Measurements from ENCODE around the gene NUAK1. TPM values are rescaled to one million over a fixed set of nuclear protein-coding genes. Genes with fewer than 3 reads are reported as not detected.

NUAK1 gene
- total RNA-seq, 1 experiment from 2014 or later: 7.4 TPM

- POLR2A ChIA-PET: no interaction called here
- no TSS peak for BruUV-seq (replicated peaks)
- Histone ChIP-seq H3K36me3 (ENCODE audit: control insufficient read depth in 1 of 2, insufficient read depth in 2 of 2, low read length in 2 of 2) (no peaks in the 10 kb centered on the region), H3K9me2 (ENCODE audit: insufficient read depth) (no peaks in the 10 kb centered on the region), H3K27me3 (ENCODE audit: insufficient read depth, low read length) (no peaks in the 10 kb centered on the region), H3K9ac (ENCODE audit: low read length) (no peak overlapping the region), H3K9me3 (ENCODE audit: control insufficient read depth in 1 of 2, insufficient read depth in 1 of 2, low read depth in 1 of 2, low read length in 2 of 2) (no peaks in the 10 kb centered on the region), H3K4me2 (ENCODE audit: low read length) (no peak overlapping the region), H3K79me2 (ENCODE audit: insufficient read depth, low read length) (no peaks in the 10 kb centered on the region), H3K27ac (ENCODE audit: low read depth, low read length) (no peak overlapping the region), H4K20me1 (ENCODE audit: insufficient read depth) (no peaks in the 10 kb centered on the region), H3K4me1 (ENCODE audit: control insufficient read depth in 1 of 2, insufficient read depth in 2 of 2, low read length in 2 of 2) (no peaks in the 10 kb centered on the region), H3K4me3 (replicated peaks in 1 of 2; ENCODE audit: low read depth in 1 of 2, low read length in 2 of 2) (no peak overlapping the region), H2AFZ (ENCODE audit: low read depth, low read length, poor library complexity, severe bottlenecking) (no peak overlapping the region)
- DNase-seq (ENCODE audit: low read depth, low spot score) (no peak), ATAC-seq (no peak)
- RAD21 ChIA-PET (ENCODE audit: low non-redundant PET in 1 of 2, low total read pairs in 2 of 2, uncharacterized antibody in 2 of 2, unreplicated experiment in 2 of 2): no interaction called here
- CTCF ChIA-PET: no interaction called here
- intact Hi-C loops (cut with micrococcal nuclease): no loop called here
- no peak for TF ChIP-seq ZNF274 (IDR thresholded peaks at IDR 0.05; ENCODE audit: low read depth, low read length)
- TF ChIP-seq CEBPB (IDR thresholded peaks at IDR 0.05; ENCODE audit: low read depth): no peak
- no peak for TF ChIP-seq ATF3 (IDR thresholded peaks at IDR 0.05)
- no peak for TF ChIP-seq YY1 (IDR thresholded peaks at IDR 0.05; ENCODE audit: extremely low read depth, insufficient replicate concordance, low read depth, low read length)
- TF ChIP-seq FOSL1 (IDR thresholded peaks at IDR 0.05; ENCODE audit: low read depth): no peak
These were observed 66.0 kb downstream of the NUAK1 start for GRCh38 chr12:106072751-106073150.

- DNase-seq (ENCODE audit: low read depth, low spot score) (no peak), ATAC-seq (no peak)
- H3K4me2 ChIP-seq (ENCODE audit: low read length): no peak overlapping the region
- H3K27ac ChIP-seq (ENCODE audit: low read depth, low read length): no peak overlapping the region
- H3K79me2 ChIP-seq (ENCODE audit: insufficient read depth, low read length): no peaks in the 10 kb centered on the region
- no peaks in the 10 kb centered on the region; a peak in 1 of 4 replicates for H3K36me3 ChIP-seq (ENCODE audit: control insufficient read depth in 1 of 2, insufficient read depth in 2 of 2, low read length in 2 of 2)
- no peaks in the 10 kb centered on the region for H3K9me2 ChIP-seq (ENCODE audit: insufficient read depth)
- no peaks in the 10 kb centered on the region for H3K4me1 ChIP-seq (ENCODE audit: control insufficient read depth in 1 of 2, insufficient read depth in 2 of 2, low read length in 2 of 2)
- ChIA-PET RAD21 (ENCODE audit: low non-redundant PET in 1 of 2, low total read pairs in 2 of 2, uncharacterized antibody in 2 of 2, unreplicated experiment in 2 of 2) (no interaction called here), CTCF (no interaction called here), POLR2A (no interaction called here)
- BruUV-seq (replicated peaks): no TSS peak
- H3K27me3 ChIP-seq (ENCODE audit: insufficient read depth, low read length): no peaks in the 10 kb centered on the region
- H3K4me3 ChIP-seq (replicated peaks in 1 of 2; ENCODE audit: low read depth in 1 of 2, low read length in 2 of 2): no peak overlapping the region
- intact Hi-C loops (cut with micrococcal nuclease): no loop called here
- H3K9ac ChIP-seq (ENCODE audit: low read length): no peak overlapping the region
- H3K9me3 ChIP-seq (ENCODE audit: control insufficient read depth in 1 of 2, insufficient read depth in 1 of 2, low read depth in 1 of 2, low read length in 2 of 2): no peaks in the 10 kb centered on the region
- TF ChIP-seq RAD21 (IDR thresholded peaks at IDR 0.05; ENCODE audit: low read depth) (no peak), ZFX (IDR thresholded peaks at IDR 0.05) (no peak), ZBTB33 (IDR thresholded peaks at IDR 0.05; ENCODE audit: extremely low read depth, insufficient replicate concordance, low read length) (no peak), POLR2A (IDR thresholded peaks at IDR 0.05; ENCODE audit: borderline replicate concordance, extremely low read depth, insufficient read depth, insufficient read length) (no peak), EZH2 (IDR thresholded peaks at IDR 0.05) (no peak), MAX (IDR thresholded peaks at IDR 0.05) (no peak), POLR2AphosphoS5 (IDR thresholded peaks at IDR 0.05; ENCODE audit: low read depth, low read length) (no peak), EGR1 (IDR thresholded peaks at IDR 0.05; ENCODE audit: low read depth) (no peak), CTCF (IDR thresholded peaks at IDR 0.05 in 2 of 3, conservative IDR thresholded peaks at IDR 0.05 in 1 of 3; ENCODE audit: borderline replicate concordance in 1 of 3, insufficient read depth in 1 of 3, low read depth in 2 of 3, low read length in 2 of 3) (no peak), SP1 (IDR thresholded peaks at IDR 0.05; ENCODE audit: low read depth) (no peak)
- no peak overlapping the region for H2AFZ ChIP-seq (ENCODE audit: low read depth, low read length, poor library complexity, severe bottlenecking)
- H4K20me1 ChIP-seq (ENCODE audit: insufficient read depth): no peaks in the 10 kb centered on the region
These were observed 67.1 kb downstream of the NUAK1 start for GRCh38 chr12:106071686-106072085.

Data from HCT116 (cell line).